Endodermal cell (in vitro differentiated cells): ENCODE data around the gene SCGB1A1. TPM values are rescaled to one million over a fixed set of nuclear protein-coding genes. Genes with fewer than 3 reads are reported as not detected.

Experiments used
- DNase-seq: peaks from one replicate; pipeline ENCODE4 v3.0.0-alpha.2; 2017
- H3K27ac ChIP-seq: 2 replicates; pipeline ENCODE4 v1.5.1; 2013; ENCODE audit warnings: mild to moderate bottlenecking, low read depth, low read length, moderate library complexity
- H3K27me3 ChIP-seq: 2 replicates; pipeline ENCODE4 v1.6.1; 2013; ENCODE audit warnings: mild to moderate bottlenecking, low read length, moderate library complexity; ENCODE audit not compliant: insufficient read depth, control insufficient read depth, poor library complexity, severe bottlenecking
- H3K36me3 ChIP-seq: 2 replicates; pipeline ENCODE4 v1.7.0; 2013; ENCODE audit warnings: mild to moderate bottlenecking, low read length, moderate library complexity; ENCODE audit not compliant: control insufficient read depth, insufficient read depth
- H3K4me1 ChIP-seq: one replicate; pipeline ENCODE4 v1.7.0; 2013; ENCODE audit warnings: low read length; ENCODE audit not compliant: control insufficient read depth, insufficient read depth
- H3K4me3 ChIP-seq: 2 replicates; pipeline ENCODE4 v1.5.1; 2013; ENCODE audit warnings: mild to moderate bottlenecking, low read length, moderate library complexity
- H3K9ac ChIP-seq: 2 replicates; pipeline ENCODE4 v1.6.1; 2013; ENCODE audit warnings: mild to moderate bottlenecking, low read length, moderate library complexity; ENCODE audit not compliant: poor library complexity, severe bottlenecking; ENCODE audit errors: extremely low read depth
- H3K9me3 ChIP-seq: 2 replicates; pipeline ENCODE4 v1.6.1; 2013; ENCODE audit warnings: mild to moderate bottlenecking, low read length, moderate library complexity; ENCODE audit not compliant: control insufficient read depth
- H3K27ac Mint-ChIP-seq: 2 replicates; pipeline ENCODE4 v1.8.0; 2020; ENCODE audit warnings: mixed read lengths
- H3K27me3 Mint-ChIP-seq: 2 replicates; pipeline ENCODE4 v1.8.0; 2021; ENCODE audit warnings: mild to moderate bottlenecking, mixed read lengths; ENCODE audit not compliant: insufficient read depth
- H3K36me3 Mint-ChIP-seq: 2 replicates; pipeline ENCODE4 v1.8.0; 2020; ENCODE audit warnings: low read depth, mixed read lengths
- H3K4me1 Mint-ChIP-seq: 2 replicates; pipeline ENCODE4 v1.8.0; 2020; ENCODE audit warnings: mixed read lengths
- H3K4me3 Mint-ChIP-seq: 2 replicates; pipeline ENCODE4 v1.8.0; 2020; ENCODE audit warnings: mild to moderate bottlenecking, moderate library complexity, mixed read lengths
- H3K9me3 Mint-ChIP-seq: 2 replicates; pipeline ENCODE4 v1.8.0; 2020; ENCODE audit warnings: mild to moderate bottlenecking, mixed read lengths
- CTCF ChIP-seq: fragments of 200-600 bp; sonication (generic); conservative IDR thresholded peaks from 2 replicates; pipeline ENCODE4 v1.5.0; 2021; ENCODE audit warnings: antibody characterized with exemption, mild to moderate bottlenecking
- WGBS, 2 experiments: methylation state at CpG; one replicate each; pipeline versions ENCODE4 v1.1.5 to v1.1.7; 2013; ENCODE audit warnings: missing lambda C conversion rate in 2 of 2, mixed read lengths in 1 of 2; ENCODE audit not compliant: insufficient coverage in 1 of 2, insufficient read length in 1 of 2; 5-methylcytosine and 5-hydroxymethylcytosine counted together
- long read RNA-seq, 4 experiments: library from polyadenylated mRNA in 2 of 4; library from RNA in 1 of 4; library from capped mRNA in 1 of 4; stranded (forward) in 3 of 4; unstranded in 1 of 4; transcript quantifications; one replicate each; pipeline ENCODE4 v2.0.0, GENCODE V29; 2020 to 2021; ENCODE audit warnings: inconsistent platforms in 1 of 4
- polyA plus RNA-seq, 2 experiments: library from polyadenylated mRNA; stranded (reverse); fragments of 50-300 nt; gene quantifications; one replicate each; pipeline ENCODE4 v1.2.3, GENCODE V29; 2013
- total RNA-seq, 2 donors: library from RNA; stranded (reverse); fragmentation: NEBNext Ultra II Directional in 1 of 2; extraction: Animal tissue kit (Norgen Biotek cat#: 25700) in 1 of 2; gene quantifications; 2 replicates in 1 of 2; 3 replicates in 1 of 2; pipeline ENCODE4 v1.2.1, GENCODE V29; 2021

SCGB1A1 gene
- not detected for total RNA-seq
- not detected for polyA plus RNA-seq (2013, experiment 1 of 2)
- not detected for polyA plus RNA-seq (2013, experiment 2 of 2)
- long read RNA-seq, experiment 1, result 0 reads
- long read RNA-seq, experiment 2, result 0 reads
- long read RNA-seq, experiment 3, result 0 reads
- long read RNA-seq, experiment 4, result 0 reads

GRCh38 chr11:62418733-62419132, at the start of gene SCGB1A1:
TSS of gene SCGB1A1 (plus strand) at chr11:62419033. CDS start at chr11:62419096, 63 bp downstream.
- WGBS, 2 experiments, result 98% methylated on average over 4 of the region's 4 CpGs; no CpG with 5 or more reads in 1 of the 2 experiments
- peaks cover 22% of the 10 kb centered on the region for H3K27me3 Mint-ChIP-seq

DNA sequence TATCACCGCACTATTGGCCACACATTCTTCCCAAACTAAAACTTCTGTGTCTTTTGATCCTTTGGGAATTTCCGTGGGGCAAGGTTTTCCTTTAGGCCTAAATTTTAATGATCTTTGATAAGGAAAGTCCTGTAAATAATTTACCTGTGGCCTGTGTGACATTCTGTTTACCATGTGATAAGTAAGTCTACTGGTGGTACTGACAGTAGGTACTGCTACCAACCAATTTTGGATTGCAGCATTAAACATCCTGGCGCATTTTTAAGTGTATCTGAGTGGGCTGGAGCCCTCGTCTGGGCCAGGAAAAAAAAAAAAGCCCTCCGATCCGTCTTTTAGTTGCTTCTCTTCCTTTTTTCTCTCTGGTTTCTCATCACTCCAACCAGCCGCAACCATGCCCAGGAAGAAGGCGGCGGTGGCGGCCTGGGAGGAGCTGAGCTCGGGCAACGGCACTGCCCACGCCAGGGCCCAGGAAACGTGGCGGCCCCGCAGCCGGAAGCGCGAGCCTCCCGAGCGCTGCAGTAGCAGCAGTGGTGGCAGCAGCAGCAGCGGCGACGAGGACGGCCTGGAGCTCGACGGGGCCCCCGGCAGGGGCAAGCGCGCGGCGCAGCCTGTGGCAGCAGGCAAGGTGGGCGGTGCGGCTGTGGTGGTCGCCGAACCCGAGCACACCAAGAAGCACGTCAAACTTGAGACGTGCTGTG, 47.9 kb upstream of the SCGB1A1 start:
- Histone ChIP-seq H3K4me3 (no peak overlapping the region), H3K9ac (no peak overlapping the region), H3K4me1 (no peaks in the 10 kb centered on the region), H3K27me3 (no peaks in the 10 kb centered on the region), H3K27ac (no peak overlapping the region), H3K36me3 (no peaks in the 10 kb centered on the region), H3K9me3 (peaks cover 7% of the 10 kb centered on the region)
- Mint-ChIP-seq H3K36me3 (peaks cover 21% of the 10 kb centered on the region), H3K4me1 (peaks cover 26% of the 10 kb centered on the region), H3K4me3 (no peak overlapping the region), H3K27ac (no peak overlapping the region), H3K27me3 (no peaks in the 10 kb centered on the region), H3K9me3 (peaks cover 14% of the 10 kb centered on the region)
- TF ChIP-seq CTCF, result no peak
- peak; percentile 62 for DNase-seq
- 87 to 93% methylated on average over 18 to 38 of the region's 39 CpGs for WGBS, 2 experiments

More at GRCh38 chr11:62418733-62419132, at the start of gene SCGB1A1:
- Histone ChIP-seq H3K27me3 (no peaks in the 10 kb centered on the region), H3K36me3 (no peaks in the 10 kb centered on the region), H3K4me3 (no peak within 1 kb of the TSS), H3K27ac (no peak within 1 kb of the TSS), H3K4me1 (peaks cover 9% of the 10 kb centered on the region), H3K9me3 (no peaks in the 10 kb centered on the region), H3K9ac (no peak within 1 kb of the TSS)
- Mint-ChIP-seq H3K4me3 (no peak within 1 kb of the TSS), H3K4me1 (peaks cover 27% of the 10 kb centered on the region), H3K36me3 (no peaks in the 10 kb centered on the region), H3K9me3 (peaks cover 2% of the 10 kb centered on the region), H3K27ac (no peak within 1 kb of the TSS)
- TF ChIP-seq CTCF, result no peak
- no peak for DNase-seq

DNA sequence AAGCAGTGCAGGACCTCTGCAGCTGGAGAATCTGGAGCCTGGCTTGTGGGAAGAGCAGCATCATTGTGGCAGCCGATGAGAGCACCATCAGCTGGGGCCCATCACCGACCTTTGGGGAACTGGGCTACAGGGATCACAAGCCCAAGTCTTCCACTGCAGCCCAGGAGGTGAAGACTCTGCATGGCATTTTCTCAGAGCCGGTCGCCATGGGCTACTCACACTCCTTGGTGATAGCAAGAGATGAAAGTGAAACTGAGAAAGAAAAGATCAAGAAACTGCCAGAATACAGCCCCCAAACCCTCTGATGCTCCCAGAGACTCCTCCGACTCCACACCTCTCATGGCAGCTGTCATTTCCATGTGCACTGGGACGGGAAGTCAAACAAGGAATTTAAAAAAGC, 46.0 kb upstream of the SCGB1A1 start:
- peaks cover 14% of the 10 kb centered on the region for H3K9me3 Mint-ChIP-seq
- no peak overlapping the region for H3K4me3 ChIP-seq
- no peaks in the 10 kb centered on the region for H3K36me3 ChIP-seq
- peaks cover 20% of the 10 kb centered on the region for H3K36me3 Mint-ChIP-seq
- H3K27me3 Mint-ChIP-seq, result no peaks in the 10 kb centered on the region
- no peaks in the 10 kb centered on the region for H3K27me3 ChIP-seq
- peaks cover 7% of the 10 kb centered on the region for H3K9me3 ChIP-seq
- H3K27ac Mint-ChIP-seq, result no peak overlapping the region
- no peak overlapping the region for H3K4me3 Mint-ChIP-seq
- no peak for DNase-seq
- no peaks in the 10 kb centered on the region for H3K4me1 ChIP-seq
- peaks cover 26% of the 10 kb centered on the region for H3K4me1 Mint-ChIP-seq
- WGBS, 2 experiments, result 96 to 100% methylated on average over 5 to 6 of the region's 6 CpGs
- no peak overlapping the region for H3K9ac ChIP-seq
- TF ChIP-seq CTCF, result no peak
- no peak overlapping the region for H3K27ac ChIP-seq
